Nephron (organoid): ENCODE measurements around the gene ADK.
A peak's percentile ranks its signal among the peaks of the same experiment; 100 is the strongest.

Experiments used
- H3K27ac Mint-ChIP-seq, 3 experiments: 2 replicates each; pipeline ENCODE4 v1.8.0; 2020; ENCODE audit warnings: mixed read lengths in 3 of 3, mild to moderate bottlenecking in 2 of 3, moderate library complexity in 1 of 3
- H3K27me3 Mint-ChIP-seq: 2 replicates; pipeline ENCODE4 v1.8.0; 2021; ENCODE audit warnings: low read depth, mild to moderate bottlenecking, moderate library complexity, mixed read lengths
- H3K36me3 Mint-ChIP-seq: 2 replicates; pipeline ENCODE4 v1.8.0; 2020; ENCODE audit warnings: low read depth, mixed read lengths
- H3K4me1 Mint-ChIP-seq: 2 replicates; pipeline ENCODE4 v1.8.0; 2020; ENCODE audit warnings: mixed read lengths
- H3K4me3 Mint-ChIP-seq, 3 experiments: 2 replicates each; pipeline ENCODE4 v1.8.0; 2020; ENCODE audit warnings: mild to moderate bottlenecking in 3 of 3, mixed read lengths in 3 of 3, moderate library complexity in 2 of 3
- H3K9me3 Mint-ChIP-seq: 2 replicates; pipeline ENCODE4 v1.8.0; 2020; ENCODE audit warnings: mixed read lengths
- TF ChIP-seq, protein P1 (sequence below), 3 experiments: fragments of 200-600 bp; sonication (generic); IDR thresholded peaks; one replicate each; pipeline ENCODE4 v1.5.0; 2021; ENCODE audit warnings: antibody characterized with exemption in 3 of 3; ENCODE audit not compliant: unreplicated experiment in 3 of 3

Gene ADK

DNA sequence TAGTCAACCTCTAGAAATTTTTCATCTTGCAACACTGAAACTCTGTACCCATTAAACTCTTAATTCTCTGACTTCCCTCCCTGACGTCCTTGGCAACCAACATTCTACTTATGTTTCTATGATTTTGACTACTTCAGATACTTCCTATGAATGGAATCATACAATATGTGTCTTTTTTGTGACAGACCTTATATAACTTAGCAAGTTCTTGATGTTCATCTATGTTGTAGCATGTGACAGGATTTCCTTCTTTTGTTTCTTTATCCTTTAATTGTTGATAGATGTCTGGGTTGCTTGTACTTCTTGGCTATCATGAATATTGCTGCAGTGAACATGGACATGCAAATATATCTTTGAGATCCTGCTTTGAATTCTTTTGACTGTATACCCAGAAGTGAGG, 240.8 kb downstream of the ADK start:
- no peak overlapping the region for H3K4me3 Mint-ChIP-seq
- no peaks in the 10 kb centered on the region for H3K27me3 Mint-ChIP-seq
- peaks cover 14% of the 10 kb centered on the region for H3K36me3 Mint-ChIP-seq
- peaks cover 4% of the 10 kb centered on the region for H3K9me3 Mint-ChIP-seq
- TF ChIP-seq, protein P1, sequence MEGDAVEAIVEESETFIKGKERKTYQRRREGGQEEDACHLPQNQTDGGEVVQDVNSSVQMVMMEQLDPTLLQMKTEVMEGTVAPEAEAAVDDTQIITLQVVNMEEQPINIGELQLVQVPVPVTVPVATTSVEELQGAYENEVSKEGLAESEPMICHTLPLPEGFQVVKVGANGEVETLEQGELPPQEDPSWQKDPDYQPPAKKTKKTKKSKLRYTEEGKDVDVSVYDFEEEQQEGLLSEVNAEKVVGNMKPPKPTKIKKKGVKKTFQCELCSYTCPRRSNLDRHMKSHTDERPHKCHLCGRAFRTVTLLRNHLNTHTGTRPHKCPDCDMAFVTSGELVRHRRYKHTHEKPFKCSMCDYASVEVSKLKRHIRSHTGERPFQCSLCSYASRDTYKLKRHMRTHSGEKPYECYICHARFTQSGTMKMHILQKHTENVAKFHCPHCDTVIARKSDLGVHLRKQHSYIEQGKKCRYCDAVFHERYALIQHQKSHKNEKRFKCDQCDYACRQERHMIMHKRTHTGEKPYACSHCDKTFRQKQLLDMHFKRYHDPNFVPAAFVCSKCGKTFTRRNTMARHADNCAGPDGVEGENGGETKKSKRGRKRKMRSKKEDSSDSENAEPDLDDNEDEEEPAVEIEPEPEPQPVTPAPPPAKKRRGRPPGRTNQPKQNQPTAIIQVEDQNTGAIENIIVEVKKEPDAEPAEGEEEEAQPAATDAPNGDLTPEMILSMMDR (IDR thresholded peaks at IDR 0.05; ENCODE audit: unreplicated experiment in 3 of 3): no peak
- H3K27ac Mint-ChIP-seq: no peak overlapping the region
- no peaks in the 10 kb centered on the region for H3K4me1 Mint-ChIP-seq

DNA sequence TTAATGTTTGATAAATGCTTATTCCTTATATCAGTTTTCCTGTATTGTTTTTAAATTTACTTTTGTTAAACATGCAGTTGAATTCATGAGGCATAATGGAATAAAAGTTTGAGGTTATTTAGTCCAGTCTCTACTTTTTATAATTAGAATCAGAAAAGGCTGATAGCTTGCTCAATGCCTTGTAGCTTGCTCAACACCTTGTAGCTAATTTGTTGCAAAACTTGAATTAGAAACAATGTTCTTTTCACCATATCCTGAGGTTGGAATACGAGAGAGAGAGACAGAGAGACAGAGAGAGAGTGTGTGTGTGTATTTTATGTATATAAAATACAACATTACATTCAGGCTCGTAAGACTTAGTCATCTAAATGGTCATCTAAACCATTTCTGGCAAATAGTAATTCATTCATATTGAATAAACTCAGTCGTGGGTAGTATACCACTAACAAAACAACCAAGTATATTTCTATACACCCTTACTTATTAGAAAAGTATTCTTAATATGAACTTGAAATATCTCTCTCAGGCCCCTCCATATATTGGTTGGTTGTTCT, 243.5 kb downstream of the ADK start:
- Mint-ChIP-seq H3K4me1 (no peaks in the 10 kb centered on the region), H3K27me3 (no peaks in the 10 kb centered on the region), H3K27ac (no peak overlapping the region), H3K9me3 (peaks cover 4% of the 10 kb centered on the region), H3K4me3 (no peak overlapping the region), H3K36me3 (peaks cover 14% of the 10 kb centered on the region)
- TF ChIP-seq, protein P1 (IDR thresholded peaks at IDR 0.05; ENCODE audit: unreplicated experiment in 3 of 3): no peak

DNA sequence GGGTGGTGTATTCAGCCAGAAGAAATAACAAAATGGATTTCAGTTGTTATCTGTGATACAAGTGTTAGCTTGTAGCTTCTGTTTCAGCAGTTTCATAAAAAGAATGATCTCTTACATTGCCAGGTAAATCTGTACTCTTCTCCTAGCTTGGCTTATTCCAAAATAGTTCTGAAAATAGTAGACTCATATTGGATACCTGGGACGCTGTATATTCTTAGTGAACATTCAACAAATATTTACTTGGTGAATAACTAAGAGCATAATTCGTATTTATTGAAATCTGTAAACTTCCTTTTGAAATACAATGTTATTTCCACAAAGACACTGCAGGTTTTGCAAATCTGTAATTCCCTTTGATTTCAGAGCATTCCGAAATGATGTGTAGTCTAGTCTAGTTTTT, 249.2 kb downstream of the ADK start:
- no peaks in the 10 kb centered on the region for H3K4me1 Mint-ChIP-seq
- H3K36me3 Mint-ChIP-seq: peaks cover 32% of the 10 kb centered on the region

DNA sequence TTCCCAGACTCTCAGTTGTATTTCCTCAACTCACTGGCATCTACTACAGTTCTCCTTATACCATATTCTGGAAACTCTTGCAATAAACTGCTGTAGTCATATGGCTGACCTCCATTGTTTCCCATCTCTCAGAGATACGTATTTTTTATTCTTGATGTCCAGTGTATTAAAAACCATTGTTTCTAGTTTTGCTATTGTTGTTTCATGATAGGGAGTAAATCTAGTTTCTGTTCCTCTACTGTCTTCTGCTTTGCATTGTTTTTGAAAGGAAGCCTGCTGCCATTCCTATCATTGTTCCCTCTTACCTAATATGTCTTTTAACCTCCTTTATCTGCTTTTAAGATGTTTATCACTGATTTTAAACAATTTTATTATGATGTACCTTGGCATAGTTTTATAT, 255.0 kb downstream of the ADK start:
- TF ChIP-seq, protein P1 (IDR thresholded peaks at IDR 0.05; ENCODE audit: unreplicated experiment in 3 of 3): no peak
- no peaks in the 10 kb centered on the region for H3K4me1 Mint-ChIP-seq
- H3K9me3 Mint-ChIP-seq: peaks cover 22% of the 10 kb centered on the region
- peaks cover 38% of the 10 kb centered on the region for H3K36me3 Mint-ChIP-seq
- H3K27me3 Mint-ChIP-seq: no peaks in the 10 kb centered on the region
- H3K4me3 Mint-ChIP-seq: no peak overlapping the region
- H3K27ac Mint-ChIP-seq: no peak overlapping the region

More for the DNA sequence above, 249.2 kb downstream of the ADK start:
- Mint-ChIP-seq H3K4me3 (no peak overlapping the region), H3K9me3 (peaks cover 13% of the 10 kb centered on the region), H3K27me3 (no peaks in the 10 kb centered on the region), H3K27ac (no peak overlapping the region)
- TF ChIP-seq, protein P1 (IDR thresholded peaks at IDR 0.05; ENCODE audit: unreplicated experiment in 3 of 3): no peak

DNA sequence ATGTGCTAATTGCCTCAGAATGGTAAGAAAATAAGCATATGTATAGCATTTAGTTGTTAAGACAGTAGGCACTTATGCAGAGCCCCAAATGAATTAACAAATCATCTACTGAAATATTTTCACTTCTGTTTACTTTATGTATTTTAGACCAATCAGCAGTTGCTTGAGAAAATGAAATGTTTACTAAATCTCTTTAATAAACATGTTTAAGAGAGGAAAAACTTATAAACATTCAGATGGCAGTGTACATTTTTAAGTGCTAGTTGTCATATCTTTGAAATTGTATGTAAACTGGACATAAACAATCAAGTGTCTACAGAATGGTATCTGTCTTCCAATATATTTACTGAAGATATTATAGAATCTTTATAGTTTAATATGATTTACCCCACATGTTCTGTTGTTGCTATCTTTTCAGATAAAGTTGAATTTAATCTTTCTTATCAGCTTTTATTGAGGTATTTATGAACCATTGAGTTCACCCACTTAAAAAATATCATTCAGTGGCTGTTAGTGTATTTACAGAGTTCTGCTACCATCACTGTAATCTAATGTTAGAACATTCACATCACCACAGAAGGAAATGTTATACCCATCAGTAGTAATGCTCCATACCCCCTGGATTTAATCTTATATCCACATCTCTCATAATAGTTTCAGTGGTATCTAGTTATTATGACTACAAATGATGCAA, 264.3 kb downstream of the ADK start:
- Mint-ChIP-seq H3K27ac (no peak overlapping the region), H3K9me3 (peaks cover 17% of the 10 kb centered on the region), H3K36me3 (peaks cover 25% of the 10 kb centered on the region), H3K27me3 (no peaks in the 10 kb centered on the region), H3K4me3 (no peak overlapping the region), H3K4me1 (peaks cover 23% of the 10 kb centered on the region)
- TF ChIP-seq, protein P1 (IDR thresholded peaks at IDR 0.05; ENCODE audit: unreplicated experiment in 3 of 3): no peak

DNA sequence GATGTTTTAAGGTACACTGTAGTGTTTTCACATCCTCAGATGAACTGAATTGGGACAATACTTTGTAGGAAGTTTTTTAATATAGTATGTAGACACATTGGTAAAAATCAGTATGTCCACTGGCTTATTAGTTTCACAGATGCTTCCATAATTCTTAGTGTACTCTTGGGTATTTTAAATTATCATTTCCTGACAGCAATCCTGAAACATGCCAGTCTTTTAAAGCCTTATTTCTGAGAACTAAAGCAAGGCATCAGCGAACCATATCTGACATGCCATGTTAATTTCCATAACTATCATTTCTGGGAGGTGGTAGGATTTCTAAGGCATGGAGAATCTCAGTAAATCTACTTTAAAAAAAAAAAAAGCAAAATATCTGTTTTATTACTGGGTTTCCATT, 266.4 kb downstream of the ADK start:
- TF ChIP-seq, protein P1 (IDR thresholded peaks at IDR 0.05; ENCODE audit: unreplicated experiment in 3 of 3): no peak
- Mint-ChIP-seq H3K27me3 (no peaks in the 10 kb centered on the region), H3K9me3 (peaks cover 8% of the 10 kb centered on the region), H3K4me3 (no peak overlapping the region), H3K36me3 (peaks cover 15% of the 10 kb centered on the region), H3K4me1 (peaks cover 33% of the 10 kb centered on the region), H3K27ac (peak overlapping the region in 1 of 3 experiments; percentile 80)
